Measurements from ENCODE around the gene SERPINB6. TPM values are rescaled to one million over a fixed set of nuclear protein-coding genes. Genes with fewer than 3 reads are reported as not detected.

Gene SERPINB6
- total and polyA plus RNA-seq, 9 of the 15 experiments (the other 6 are each of a cell fraction or from before 2014, with no cell fraction given): 86.6 to 211 (median 143) TPM

DNA sequence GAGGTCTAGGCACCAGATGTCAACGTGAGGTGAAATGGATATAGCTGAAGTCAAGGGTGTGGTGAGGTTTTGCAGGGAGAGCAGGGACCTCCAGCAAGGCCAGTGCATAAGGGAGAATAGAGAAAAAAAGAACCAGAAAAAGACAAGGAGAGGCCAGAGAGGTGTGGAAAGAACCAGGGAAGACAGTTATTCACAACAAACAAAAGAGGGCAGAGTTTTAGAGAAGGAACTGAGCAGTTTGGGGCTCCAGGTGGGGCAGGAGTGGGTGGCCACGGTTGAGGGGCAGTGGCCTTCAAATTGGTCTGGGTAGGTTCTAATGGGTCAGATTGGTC is 16.7 kb upstream of the SERPINB6 start:
- peaks cover 3% of the 10 kb centered on the region; the same call in 1 of the 3 replicates for H3K36me3 ChIP-seq (ENCODE audit: control insufficient read depth, insufficient read depth, low read length)
- DNase-seq (ENCODE audit: extremely low read depth in 1 of 4, low spot score in 3 of 4) (no peak), ATAC-seq (peak; percentile 1; the same call in 2 of the 3 replicates), FAIRE-seq (no peak)
- peak overlapping the region; percentile 71 for H3K4me3 ChIP-seq
- H3K9me1 ChIP-seq (ENCODE audit: control insufficient read depth, insufficient read depth, low read length): no peaks in the 10 kb centered on the region
- peaks cover 56 to 59% of the 10 kb centered on the region in 2 experiments for H3K4me1 ChIP-seq (replicated peaks in 1 of 2; ENCODE audit: control insufficient read depth in 2 of 2, insufficient read depth in 2 of 2, low read length in 2 of 2)
- peak overlapping the region; percentile 99 for H3K27ac ChIP-seq (ENCODE audit: extremely low read depth, low read depth, low read length)
- peak overlapping the region; percentile 79 for H2AFZ ChIP-seq (ENCODE audit: low read depth, low read length)
- peaks cover 28% of the 10 kb centered on the region for H3K79me2 ChIP-seq (ENCODE audit: control insufficient read depth, insufficient read depth, low read length)
- H3K9me3 ChIP-seq (replicated peaks; ENCODE audit: control insufficient read depth, insufficient read depth, low read depth, low read length): no peaks in the 10 kb centered on the region; the same call in 1 of the 2 replicates
- CTCF ChIA-PET (ENCODE audit: low intra/inter-chr PET ratio): interaction anchor here (0.6 to 3.8 kb wide), 11 partner anchors 11 to 643 kb away, joined by 3 to 39 read pairs (median 6); partner anchors contain the start of genes NQO2 and SERPINB9
- H3K27me3 ChIP-seq (ENCODE audit: control insufficient read depth in 2 of 2, insufficient read depth in 2 of 2, low read length in 2 of 2): no peaks in the 10 kb centered on the region
- intact Hi-C loops (cut with micrococcal nuclease) (loop anchor here (1.0 to 5.0 kb wide), 4 partner anchors 142 to 249 kb away; no protein-coding TSS in a partner anchor), in situ Hi-C loops (cut with MboI) (loop anchor here (5.0 kb wide), 1 partner anchor 131 kb away; no protein-coding TSS in a partner anchor)
- H3K9ac ChIP-seq (ENCODE audit: insufficient read depth in 1 of 2, low read depth in 2 of 2, low read length in 2 of 2): peak overlapping the region; percentile 94 to 97
- no TSS peak for BruUV-seq (replicated peaks)
- POLR2A ChIA-PET: interaction anchor here (0.6 to 9.0 kb wide), 17 partner anchors 7 to 205 kb away, joined by 3 to 95 read pairs (median 9); partner anchors contain the start of genes NQO2, SERPINB1 and SERPINB6
- peak overlapping the region; percentile 95 for H3K4me2 ChIP-seq (ENCODE audit: insufficient read depth, low read length)
- H4K20me1 ChIP-seq (replicated peaks; ENCODE audit: control insufficient read depth, insufficient read depth, low read length): no peaks in the 10 kb centered on the region
- 0% methylated on average over 2 of the region's 2 CpGs for WGBS (ENCODE audit: insufficient coverage, low coverage, missing lambda C conversion rate)
- TF ChIP-seq ARHGAP35 (IDR thresholded peaks at IDR 0.05; ENCODE audit: partially characterized antibody): peak; percentile 32
- no peak for TF ChIP-seq NR4A1 (CRISPR knock-in tag; IDR thresholded peaks at IDR 0.05)
- TF ChIP-seq NR4A1 (tag; IDR thresholded peaks at IDR 0.05): 0 out of 2 replicates have a peak, but pooled peaks have one; percentile 14
- TF ChIP-seq, protein P1, sequence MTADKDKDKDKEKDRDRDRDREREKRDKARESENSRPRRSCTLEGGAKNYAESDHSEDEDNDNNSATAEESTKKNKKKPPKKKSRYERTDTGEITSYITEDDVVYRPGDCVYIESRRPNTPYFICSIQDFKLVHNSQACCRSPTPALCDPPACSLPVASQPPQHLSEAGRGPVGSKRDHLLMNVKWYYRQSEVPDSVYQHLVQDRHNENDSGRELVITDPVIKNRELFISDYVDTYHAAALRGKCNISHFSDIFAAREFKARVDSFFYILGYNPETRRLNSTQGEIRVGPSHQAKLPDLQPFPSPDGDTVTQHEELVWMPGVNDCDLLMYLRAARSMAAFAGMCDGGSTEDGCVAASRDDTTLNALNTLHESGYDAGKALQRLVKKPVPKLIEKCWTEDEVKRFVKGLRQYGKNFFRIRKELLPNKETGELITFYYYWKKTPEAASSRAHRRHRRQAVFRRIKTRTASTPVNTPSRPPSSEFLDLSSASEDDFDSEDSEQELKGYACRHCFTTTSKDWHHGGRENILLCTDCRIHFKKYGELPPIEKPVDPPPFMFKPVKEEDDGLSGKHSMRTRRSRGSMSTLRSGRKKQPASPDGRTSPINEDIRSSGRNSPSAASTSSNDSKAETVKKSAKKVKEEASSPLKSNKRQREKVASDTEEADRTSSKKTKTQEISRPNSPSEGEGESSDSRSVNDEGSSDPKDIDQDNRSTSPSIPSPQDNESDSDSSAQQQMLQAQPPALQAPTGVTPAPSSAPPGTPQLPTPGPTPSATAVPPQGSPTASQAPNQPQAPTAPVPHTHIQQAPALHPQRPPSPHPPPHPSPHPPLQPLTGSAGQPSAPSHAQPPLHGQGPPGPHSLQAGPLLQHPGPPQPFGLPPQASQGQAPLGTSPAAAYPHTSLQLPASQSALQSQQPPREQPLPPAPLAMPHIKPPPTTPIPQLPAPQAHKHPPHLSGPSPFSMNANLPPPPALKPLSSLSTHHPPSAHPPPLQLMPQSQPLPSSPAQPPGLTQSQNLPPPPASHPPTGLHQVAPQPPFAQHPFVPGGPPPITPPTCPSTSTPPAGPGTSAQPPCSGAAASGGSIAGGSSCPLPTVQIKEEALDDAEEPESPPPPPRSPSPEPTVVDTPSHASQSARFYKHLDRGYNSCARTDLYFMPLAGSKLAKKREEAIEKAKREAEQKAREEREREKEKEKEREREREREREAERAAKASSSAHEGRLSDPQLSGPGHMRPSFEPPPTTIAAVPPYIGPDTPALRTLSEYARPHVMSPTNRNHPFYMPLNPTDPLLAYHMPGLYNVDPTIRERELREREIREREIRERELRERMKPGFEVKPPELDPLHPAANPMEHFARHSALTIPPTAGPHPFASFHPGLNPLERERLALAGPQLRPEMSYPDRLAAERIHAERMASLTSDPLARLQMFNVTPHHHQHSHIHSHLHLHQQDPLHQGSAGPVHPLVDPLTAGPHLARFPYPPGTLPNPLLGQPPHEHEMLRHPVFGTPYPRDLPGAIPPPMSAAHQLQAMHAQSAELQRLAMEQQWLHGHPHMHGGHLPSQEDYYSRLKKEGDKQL (CRISPR knock-in tag; IDR thresholded peaks at IDR 0.05; ENCODE audit: borderline replicate concordance): no peak
- TF ChIP-seq ZEB2 (IDR thresholded peaks at IDR 0.05): 0 out of 2 replicates have a peak, but pooled peaks have one; percentile 12
- 0 out of 4 replicates have a peak, but pooled peaks of 1 of the 2 experiments have one; percentile 62 for TF ChIP-seq CSDE1 (IDR thresholded peaks at IDR 0.05)
- 0 out of 2 replicates have a peak, but pooled peaks have one; percentile 26 for TF ChIP-seq ZNF717 (CRISPR knock-in tag; IDR thresholded peaks at IDR 0.05)
- peak; percentile 3 for TF ChIP-seq NEUROD1 (IDR thresholded peaks at IDR 0.05; ENCODE audit: borderline replicate concordance, low read depth, low read length, partially characterized antibody)
- TF ChIP-seq, protein P2, sequence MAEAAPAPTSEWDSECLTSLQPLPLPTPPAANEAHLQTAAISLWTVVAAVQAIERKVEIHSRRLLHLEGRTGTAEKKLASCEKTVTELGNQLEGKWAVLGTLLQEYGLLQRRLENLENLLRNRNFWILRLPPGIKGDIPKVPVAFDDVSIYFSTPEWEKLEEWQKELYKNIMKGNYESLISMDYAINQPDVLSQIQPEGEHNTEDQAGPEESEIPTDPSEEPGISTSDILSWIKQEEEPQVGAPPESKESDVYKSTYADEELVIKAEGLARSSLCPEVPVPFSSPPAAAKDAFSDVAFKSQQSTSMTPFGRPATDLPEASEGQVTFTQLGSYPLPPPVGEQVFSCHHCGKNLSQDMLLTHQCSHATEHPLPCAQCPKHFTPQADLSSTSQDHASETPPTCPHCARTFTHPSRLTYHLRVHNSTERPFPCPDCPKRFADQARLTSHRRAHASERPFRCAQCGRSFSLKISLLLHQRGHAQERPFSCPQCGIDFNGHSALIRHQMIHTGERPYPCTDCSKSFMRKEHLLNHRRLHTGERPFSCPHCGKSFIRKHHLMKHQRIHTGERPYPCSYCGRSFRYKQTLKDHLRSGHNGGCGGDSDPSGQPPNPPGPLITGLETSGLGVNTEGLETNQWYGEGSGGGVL (CRISPR knock-in tag; IDR thresholded peaks at IDR 0.05): no peak
- peak; percentile 21; the same call in 1 of the 2 replicates for TF ChIP-seq HDGF (IDR thresholded peaks at IDR 0.05)
- TF ChIP-seq CHD2 (IDR thresholded peaks at IDR 0.05; ENCODE audit: low read depth, low read length): no peak
- TF ChIP-seq, protein P3, sequence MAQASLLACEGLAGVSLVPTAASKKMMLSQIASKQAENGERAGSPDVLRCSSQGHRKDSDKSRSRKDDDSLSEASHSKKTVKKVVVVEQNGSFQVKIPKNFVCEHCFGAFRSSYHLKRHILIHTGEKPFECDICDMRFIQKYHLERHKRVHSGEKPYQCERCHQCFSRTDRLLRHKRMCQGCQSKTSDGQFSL (CRISPR knock-in tag; IDR thresholded peaks at IDR 0.05): no peak
- TF ChIP-seq, protein P3 (tag; IDR thresholded peaks at IDR 0.05): 0 out of 4 replicates have a peak, but pooled peaks of 1 of the 2 experiments have one; percentile 37
- 0 out of 2 replicates have a peak, but pooled peaks have one; percentile 32 for TF ChIP-seq ZNF324 (CRISPR knock-in tag; IDR thresholded peaks at IDR 0.05)
- no peak; the same call in 1 of the 2 replicates for TF ChIP-seq MTA1 (IDR thresholded peaks at IDR 0.05; ENCODE audit: borderline replicate concordance)

All from K562 (cell line).